Raji (cell line): Measurements from ENCODE around the gene YJU2.

Source experiments
- POLR2A ChIP-seq: IDR thresholded peaks from 2 replicates; pipeline ENCODE4 v1.6.1; 2011; ENCODE audit warnings: low read depth, low read length, control low read depth; ENCODE audit not compliant: insufficient read depth

YJU2 gene

GRCh38 chr19:4279530-4280422 lies 32.9 kb downstream of the YJU2 start:
- no peak for TF ChIP-seq POLR2A

- TF ChIP-seq POLR2A = no peak
Measured at GRCh38 chr19:4284176-4284958, 37.5 kb downstream of the YJU2 start.

- no peak for TF ChIP-seq POLR2A
Measured at GRCh38 chr19:4284974-4285373, 38.1 kb downstream of the YJU2 start.

- no peak for TF ChIP-seq POLR2A
Measured at GRCh38 chr19:4288091-4288777, 41.4 kb downstream of the YJU2 start.

GRCh38 chr19:4291184-4291732 lies 44.4 kb downstream of the YJU2 start:
- TF ChIP-seq POLR2A = no peak

GRCh38 chr19:4292515-4292914 lies 45.6 kb downstream of the YJU2 start:
- TF ChIP-seq POLR2A = no peak

- TF ChIP-seq POLR2A = no peak
Measured at GRCh38 chr19:4294389-4294788, 47.5 kb downstream of the YJU2 start.

GRCh38 chr19:4295972-4296771 lies 49.3 kb downstream of the YJU2 start:
- TF ChIP-seq POLR2A = no peak

GRCh38 chr19:4297901-4298809 lies 51.3 kb downstream of the YJU2 start:
- TF ChIP-seq POLR2A = no peak

GRCh38 chr19:4298810-4299550 lies 52.1 kb downstream of the YJU2 start:
- no peak for TF ChIP-seq POLR2A

GRCh38 chr19:4300589-4300988 lies 53.7 kb downstream of the YJU2 start:
- TF ChIP-seq POLR2A = no peak

- TF ChIP-seq POLR2A = no peak
Measured at GRCh38 chr19:4301590-4302242, 54.8 kb downstream of the YJU2 start.
